K562 (cell line): ENCODE measurements around the gene DR1. TPM values are rescaled to one million over a fixed set of nuclear protein-coding genes. Genes with fewer than 3 reads are reported as not detected.

Experiments
- ATAC-seq: fragments of 200-7000 bp; cut with Tn5 transposase; 3 replicates; pipeline ENCODE4 v1.9.1; 2020; ENCODE audit warnings: moderate library complexity
- BruUV-seq: library from RNA; stranded (reverse); fragments of 400-500 nt; replicated peaks from 2 replicates; lab custom pipeline; 2021; lab: Mats Ljungman, UMichigan
- CTCF ChIA-PET: fragments of 300-600 bp; formaldehyde crosslinking; extraction: SDS; loops from one replicate; lab custom pipeline; 2021; ENCODE audit warnings: low intra/inter-chr PET ratio; lab: Yijun Ruan, JAX
- POLR2A ChIA-PET: fragments of 300-600, 350-650 bp; sonication (Branson Sonifier 250); formaldehyde crosslinking; extraction: SDS; loops from one replicate; lab custom pipeline; 2021; ENCODE audit warnings: antibody characterized with exemption, inconsistent platforms; lab: Yijun Ruan, JAX
- DNase-seq, 4 experiments: peaks; one replicate each; pipeline versions ENCODE4 v3.0.0 to v3.0.0-alpha.2; 2011 to 2018; ENCODE audit warnings: low spot score in 3 of 4, mixed read lengths in 3 of 4; ENCODE audit errors: extremely low read depth in 1 of 4
- FAIRE-seq: peaks from 2 replicates; lab custom pipeline; 2011; peaks lifted over from hg19 to GRCh38; lab: Jason Lieb, UNC
- H2AFZ ChIP-seq: 2 replicates; pipeline ENCODE4 v1.6.0; 2011; ENCODE audit warnings: low read depth, low read length, control low read depth, inconsistent platforms
- H3K27ac ChIP-seq: fragments of 200-600 bp; 3 replicates; pipeline ENCODE4 v1.8.0; 2011; ENCODE audit warnings: low read depth, mild to moderate bottlenecking, control low read depth, inconsistent platforms, low read length, moderate library complexity, mixed read lengths; ENCODE audit errors: extremely low read depth
- H3K27me3 ChIP-seq, 2 experiments: fragments of 300-600 bp in 1 of 2; 2 replicates in 1 of 2; 3 replicates in 1 of 2; pipeline versions ENCODE4 v1.6.0 to v1.8.0; 2011; ENCODE audit warnings: inconsistent platforms in 2 of 2, low read length in 2 of 2, mild to moderate bottlenecking in 1 of 2, mixed read lengths in 1 of 2, moderate library complexity in 1 of 2; ENCODE audit not compliant: control insufficient read depth in 2 of 2, insufficient read depth in 2 of 2
- H3K36me3 ChIP-seq: fragments of 300-600 bp; 3 replicates; pipeline ENCODE4 v1.8.0; 2011; ENCODE audit warnings: mild to moderate bottlenecking, low read length, inconsistent platforms; ENCODE audit not compliant: control insufficient read depth, insufficient read depth
- H3K4me1 ChIP-seq, 2 experiments: fragments of 200-600 bp in 1 of 2; replicated peaks in 1 of 2; 2 replicates in 1 of 2; 3 replicates in 1 of 2; pipeline versions ENCODE4 v1.5.1 to v1.8.0; 2011; ENCODE audit warnings: inconsistent platforms in 2 of 2, low read length in 2 of 2, mild to moderate bottlenecking in 1 of 2, mixed read lengths in 1 of 2, moderate library complexity in 1 of 2; ENCODE audit not compliant: control insufficient read depth in 2 of 2, insufficient read depth in 2 of 2
- H3K4me2 ChIP-seq: 2 replicates; pipeline ENCODE4 v1.6.1; 2011; ENCODE audit warnings: low read length, control low read depth, inconsistent platforms, mixed read lengths; ENCODE audit not compliant: insufficient read depth
- H3K4me3 ChIP-seq: fragments of 200-600 bp; sonication (generic), shearing (Covaris generic); 2 replicates; pipeline ENCODE4 v1.5.1; 2016; ENCODE audit warnings: control low read depth, inconsistent platforms
- H3K79me2 ChIP-seq: fragments of 200-600 bp; 3 replicates; pipeline ENCODE4 v1.8.0; 2011; ENCODE audit warnings: low read length, inconsistent platforms; ENCODE audit not compliant: control insufficient read depth, insufficient read depth
- H3K9ac ChIP-seq, 2 experiments: 2 replicates each; pipeline versions ENCODE4 v1.6.0 to v1.6.1; 2011; ENCODE audit warnings: low read depth in 2 of 2, low read length in 2 of 2, control low read depth in 1 of 2, inconsistent platforms in 1 of 2, mild to moderate bottlenecking in 1 of 2, mixed read lengths in 1 of 2; ENCODE audit not compliant: insufficient read depth in 1 of 2
- H3K9me1 ChIP-seq: one replicate; pipeline ENCODE4 v1.6.0; 2011; ENCODE audit warnings: inconsistent platforms, mild to moderate bottlenecking, low read length, moderate library complexity; ENCODE audit not compliant: control insufficient read depth, insufficient read depth
- H3K9me3 ChIP-seq: replicated peaks from 2 replicates; pipeline ENCODE4 v1.5.1; 2011; ENCODE audit warnings: low read depth, low read length, inconsistent platforms; ENCODE audit not compliant: control insufficient read depth, insufficient read depth
- H4K20me1 ChIP-seq: replicated peaks from 2 replicates; pipeline ENCODE4 v1.6.1; 2011; ENCODE audit warnings: low read length, inconsistent platforms, mixed read lengths; ENCODE audit not compliant: control insufficient read depth, insufficient read depth
- ARID3B ChIP-seq: fragments of 250-450 bp; sonication (Bioruptor Pico); IDR thresholded peaks from 2 replicates; pipeline ENCODE4 v1.4.0; 2020; ENCODE audit warnings: borderline replicate concordance
- KLF10 ChIP-seq: fragments of 250-450 bp; sonication (Bioruptor Pico); IDR thresholded peaks from 2 replicates; pipeline ENCODE4 v1.6.1; 2021; ENCODE audit warnings: matching md5 sums
- LARP7 ChIP-seq: fragments of 450-650 bp; IDR thresholded peaks from 2 replicates; pipeline ENCODE4 v1.6.1; 2016
- POLR2G ChIP-seq: fragments of 200-400 bp; formaldehyde crosslinking; IDR thresholded peaks from 2 replicates; pipeline ENCODE4 v1.6.1; 2017; ENCODE audit warnings: low read depth, mild to moderate bottlenecking, antibody characterized with exemption, low read length, moderate library complexity
- RBM14 ChIP-seq: fragments of 200-400 bp; formaldehyde crosslinking; IDR thresholded peaks from 2 replicates; pipeline ENCODE4 v1.6.1; 2018; ENCODE audit warnings: low read depth, mild to moderate bottlenecking, low read length, moderate library complexity, borderline replicate concordance; ENCODE audit not compliant: insufficient read depth
- SAFB2 ChIP-seq: fragments of 200-400 bp; formaldehyde crosslinking; IDR thresholded peaks from 2 replicates; pipeline ENCODE4 v1.6.1; 2018; ENCODE audit warnings: borderline replicate concordance, low read length, low read depth, moderate library complexity; ENCODE audit not compliant: severe bottlenecking
- SNIP1 ChIP-seq: fragments of 450-650 bp; IDR thresholded peaks from 2 replicates; pipeline ENCODE4 v1.7.1; 2017; ENCODE audit warnings: low read depth, mild to moderate bottlenecking
- SRSF3 ChIP-seq: fragments of 200-400 bp; formaldehyde crosslinking; IDR thresholded peaks from 2 replicates; pipeline ENCODE4 v1.6.1; 2016; ENCODE audit warnings: mild to moderate bottlenecking, low read length, moderate library complexity; ENCODE audit not compliant: insufficient read depth
- THRAP3 ChIP-seq: fragments of 450-650 bp; IDR thresholded peaks from 2 replicates; pipeline ENCODE4 v1.6.1; 2016; ENCODE audit warnings: mild to moderate bottlenecking, inconsistent platforms, borderline replicate concordance
- TOE1 ChIP-seq, 2 experiments: fragments of 450-650 bp in 1 of 2; sonication (generic) in 1 of 2; formaldehyde crosslinking in 1 of 2; IDR thresholded peaks; 2 replicates each; pipeline versions ENCODE4 v1.7.1 to v1.8.0; 2016 to 2022; ENCODE audit warnings: borderline replicate concordance in 2 of 2, mild to moderate bottlenecking in 2 of 2, antibody characterized with exemption in 1 of 2, inconsistent platforms in 1 of 2, low read depth in 1 of 2, missing genetic modification reagents in 1 of 2, moderate library complexity in 1 of 2
- XRCC4 ChIP-seq: IDR thresholded peaks from one replicate; pipeline ENCODE4 v1.6.1; 2011; ENCODE audit not compliant: insufficient read depth, insufficient read length; ENCODE audit errors: extremely low read depth
- ZNF12 ChIP-seq: sonication (generic); formaldehyde crosslinking; IDR thresholded peaks from 2 replicates; pipeline ENCODE4 v1.4.0; 2020; ENCODE audit warnings: mild to moderate bottlenecking, missing genetic modification reagents
- ZNF263 ChIP-seq: sonication (generic); formaldehyde crosslinking; IDR thresholded peaks from 2 replicates; pipeline ENCODE4 v1.8.0; 2022; ENCODE audit warnings: mild to moderate bottlenecking, missing genetic modification reagents, borderline replicate concordance
- ZNF707 ChIP-seq: fragments of 250-450 bp; sonication (Bioruptor Pico); conservative IDR thresholded peaks from 2 replicates; pipeline ENCODE4 v1.8.0; 2022; ENCODE audit warnings: inconsistent platforms, mild to moderate bottlenecking, moderate library complexity
- ZNF778 ChIP-seq: fragments of 450-650 bp; formaldehyde crosslinking; IDR thresholded peaks from 2 replicates; pipeline ENCODE4 v1.4.0; 2020; ENCODE audit warnings: mild to moderate bottlenecking, moderate library complexity
- WGBS: fragments of 100-300 bp; shearing (Covaris generic); methylation state at CpG from one replicate; pipeline ENCODE4 v1.1.6; 2016; ENCODE audit warnings: low coverage, mixed read lengths; ENCODE audit not compliant: insufficient coverage; ENCODE audit errors: missing lambda C conversion rate; 5-methylcytosine and 5-hydroxymethylcytosine counted together
- in situ Hi-C: fragments of 300-500 bp; cut with MboI; formaldehyde crosslinking; loops from 4 replicates; pipeline ENCODE4 v1.15.0; 2018; ENCODE audit warnings: inconsistent platforms, mixed read lengths
- intact Hi-C: fragments of 100-400 bp; cut with micrococcal nuclease; formaldehyde crosslinking; loops from 2 replicates; pipeline ENCODE4 v1.14.2; 2022
- polyA plus RNA-seq, 8 experiments: library from polyadenylated mRNA; depleted of rRNA in 4 of 8; stranded (reverse) in 5 of 8; unstranded in 3 of 8; fragments of >200 nt; fragmentation: Nextera tagmentation in 2 of 8; fragmentation: Illumina TruSeq in 1 of 8; extraction: Ambion mirVana in 2 of 8; extraction: Trizol in 1 of 8; gene quantifications; 2 replicates each; pipeline versions ENCODE4 v1.2.1 to v1.2.3, GENCODE V29; 2011 to 2014; ENCODE audit warnings: inconsistent platforms in 1 of 8, missing spikeins in 1 of 8
- total RNA-seq, 7 experiments: library from RNA; depleted of rRNA in 6 of 7; stranded (reverse); fragments of >200 nt in 6 of 7; fragmentation: Illumina TruSeq in 2 of 7; extraction: Trizol in 2 of 7; gene quantifications; 2 replicates each; pipeline versions ENCODE4 v1.2.1 to v1.2.3, GENCODE V29; 2011 to 2021; ENCODE audit warnings: low replicate concordance in 1 of 7

Gene DR1
- total and polyA plus RNA-seq, 9 of the 15 experiments (the other 6 are each of a cell fraction or from before 2014, with no cell fraction given) = 8.1 to 78.8 (median 46.3) TPM

- BruUV-seq = no TSS peak
- in situ Hi-C loops (no loop called here), intact Hi-C loops (no loop called here)
- no peak for ATAC-seq
- Histone ChIP-seq H3K9me1 (no peaks in the 10 kb centered on the region), H3K9me3 (no peaks in the 10 kb centered on the region), H3K27ac (no peak overlapping the region), H3K9ac (no peak overlapping the region), H3K36me3 (peaks cover 95% of the 10 kb centered on the region), H3K4me2 (no peak overlapping the region), H4K20me1 (no peaks in the 10 kb centered on the region), H3K27me3 (no peaks in the 10 kb centered on the region), H2AFZ (no peak overlapping the region), H3K4me3 (no peak overlapping the region), H3K4me1 (no peaks in the 10 kb centered on the region; a peak in 1 of 5 replicates), H3K79me2 (peaks cover 70% of the 10 kb centered on the region)
- FAIRE-seq = no peak
- DNase-seq = no peak
- POLR2A ChIA-PET = interaction anchor here (2.8 kb wide), 1 partner anchor 9 kb away, joined by 9 read pairs; no protein-coding TSS in a partner anchor
- CTCF ChIA-PET = no interaction called here
- TF ChIP-seq SAFB2 = no peak
- 100% methylated on average over 1 of the region's 1 CpG for WGBS
Measured at GRCh38 chr1:93360111-93360510, 14.4 kb downstream of the DR1 start.

GRCh38 chr1:93362237-93362636 lies 16.5 kb downstream of the DR1 start:
- H3K4me1 ChIP-seq = no peaks in the 10 kb centered on the region; a peak in 1 of 5 replicates
- 83% methylated on average over 3 of the region's 3 CpGs for WGBS
- BruUV-seq = no TSS peak
- TF ChIP-seq POLR2G (no peak), ZNF778 (CRISPR knock-in tag) (no peak), XRCC4 (no peak), ARID3B (CRISPR knock-in tag) (no peak), SNIP1 (no peak), TOE1 (IDR thresholded peaks at IDR 0.05; ENCODE audit: borderline replicate concordance) (no peak), TOE1 (CRISPR knock-in tag; IDR thresholded peaks at IDR 0.05; ENCODE audit: borderline replicate concordance, low read depth) (no peak), LARP7 (no peak), ZNF12 (no peak), RBM14 (no peak), ZNF263 (CRISPR knock-in tag) (no peak), ZNF707 (CRISPR knock-in tag) (no peak), KLF10 (CRISPR knock-in tag) (no peak), SRSF3 (no peak), THRAP3 (no peak)
- H3K9ac ChIP-seq = no peak overlapping the region
- POLR2A ChIA-PET = interaction anchor here (1.1 kb wide), 1 partner anchor 16 kb away, joined by 3 read pairs; the partner anchor contains the start of gene DR1
- intact Hi-C loops = no loop called here
- H3K9me1 ChIP-seq = no peaks in the 10 kb centered on the region
- peaks cover 91% of the 10 kb centered on the region for H3K36me3 ChIP-seq
- in situ Hi-C loops = no loop called here
- H3K9me3 ChIP-seq = no peaks in the 10 kb centered on the region
- ATAC-seq (no peak), DNase-seq (no peak), FAIRE-seq (no peak)
- no peak overlapping the region for H3K4me3 ChIP-seq
- no peaks in the 10 kb centered on the region for H3K27me3 ChIP-seq
- CTCF ChIA-PET = no interaction called here
- no peak overlapping the region for H2AFZ ChIP-seq
- no peak overlapping the region for H3K4me2 ChIP-seq
- H3K27ac ChIP-seq = no peak overlapping the region
- H3K79me2 ChIP-seq = peaks cover 51% of the 10 kb centered on the region
- H4K20me1 ChIP-seq = no peaks in the 10 kb centered on the region
